ENCODE measurements around the gene SPECC1L. TPM values are rescaled to one million over a fixed set of nuclear protein-coding genes. Genes with fewer than 3 reads are reported as not detected.

The SPECC1L gene
- total RNA-seq, 1 donor from 2014 or later: 35.9 TPM

DNA sequence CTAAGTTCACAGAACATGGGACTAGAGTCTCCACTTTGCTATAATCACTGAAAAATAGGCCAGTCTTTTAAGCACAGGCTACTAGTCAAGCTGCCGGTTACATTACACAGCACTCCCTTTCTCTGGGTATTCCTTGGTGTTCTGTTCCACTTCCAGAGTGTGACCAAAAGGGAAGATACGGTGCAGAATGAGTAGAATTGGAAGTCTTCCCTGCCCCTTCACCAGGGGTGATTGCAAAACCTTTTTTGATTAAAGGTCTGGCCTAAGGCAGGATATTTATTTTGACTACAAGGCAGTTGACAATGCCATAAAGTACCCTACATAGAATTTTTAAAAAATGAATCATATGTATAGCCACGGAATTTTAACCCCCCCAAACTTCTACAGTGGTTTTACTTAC is 97.2 kb downstream of the SPECC1L start:
- Mint-ChIP-seq H3K9me3 (no peaks in the 10 kb centered on the region), H3K4me1 (ENCODE audit: low read depth) (no peaks in the 10 kb centered on the region), H3K27ac (no peak overlapping the region), H3K36me3 (ENCODE audit: low read depth) (peaks cover 63% of the 10 kb centered on the region), H3K27me3 (ENCODE audit: low read depth) (no peaks in the 10 kb centered on the region), H3K4me3 (ENCODE audit: low read depth) (no peak overlapping the region)
- intact Hi-C loops (cut with micrococcal nuclease): no loop called here
- no peak for DNase-seq (ENCODE audit: low spot score)

DNA sequence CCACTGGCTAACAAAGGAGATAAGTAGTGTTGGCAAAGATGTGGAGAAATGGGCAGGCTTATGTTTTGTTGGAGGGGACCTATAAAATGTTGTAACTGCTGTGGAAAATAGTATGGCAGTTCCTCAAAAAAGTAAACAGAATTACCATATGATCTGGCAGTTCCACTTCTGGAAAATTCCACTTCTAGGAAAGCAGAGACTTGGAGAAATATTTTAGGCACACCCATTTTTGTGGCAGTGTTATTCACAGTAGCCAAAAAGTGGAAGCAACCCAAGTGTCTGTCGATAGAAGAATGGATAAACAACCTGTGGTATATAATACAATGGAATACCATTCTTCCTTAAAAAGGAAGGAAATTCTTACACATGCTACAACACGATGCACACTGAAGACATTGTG is 99.8 kb downstream of the SPECC1L start:
- H3K36me3 Mint-ChIP-seq (ENCODE audit: low read depth): peaks cover 79% of the 10 kb centered on the region
- H3K27ac Mint-ChIP-seq: no peak overlapping the region
- no peaks in the 10 kb centered on the region for H3K4me1 Mint-ChIP-seq (ENCODE audit: low read depth)
- peaks cover 8% of the 10 kb centered on the region for H3K9me3 Mint-ChIP-seq
- no peaks in the 10 kb centered on the region for H3K27me3 Mint-ChIP-seq (ENCODE audit: low read depth)
- no peak for DNase-seq (ENCODE audit: low spot score)
- intact Hi-C loops (cut with micrococcal nuclease): no loop called here
- no peak overlapping the region for H3K4me3 Mint-ChIP-seq (ENCODE audit: low read depth)

GRCh38 chr22:24376002-24376401 is 105.4 kb downstream of the SPECC1L start:
- no peak for DNase-seq (ENCODE audit: low spot score)
- Mint-ChIP-seq H3K36me3 (ENCODE audit: low read depth) (peaks cover 81% of the 10 kb centered on the region), H3K27ac (no peak overlapping the region), H3K4me1 (ENCODE audit: low read depth) (peaks cover 30% of the 10 kb centered on the region), H3K9me3 (peaks cover 8% of the 10 kb centered on the region), H3K4me3 (ENCODE audit: low read depth) (no peak overlapping the region), H3K27me3 (ENCODE audit: low read depth) (no peaks in the 10 kb centered on the region)
- intact Hi-C loops (cut with micrococcal nuclease): no loop called here

DNA sequence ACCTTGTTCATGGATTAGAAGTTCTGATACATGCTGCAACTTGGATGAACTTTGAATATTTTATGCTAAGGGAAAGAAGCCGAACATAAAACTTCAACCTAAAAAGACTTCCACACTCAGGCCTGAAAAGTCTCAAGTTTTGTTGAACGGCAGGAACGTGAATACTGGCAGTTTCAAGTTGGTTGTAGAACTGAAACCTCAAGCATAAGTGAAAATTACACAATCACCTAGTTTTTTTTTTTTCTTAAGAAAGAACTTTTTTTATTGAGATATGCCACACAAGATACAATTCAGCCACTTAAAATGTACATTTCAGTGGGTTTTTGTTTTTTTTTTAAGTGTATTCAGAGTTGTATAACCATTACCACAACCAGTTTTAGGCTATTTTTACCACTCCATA is 106.0 kb downstream of the SPECC1L start:
- H3K36me3 Mint-ChIP-seq (ENCODE audit: low read depth): peaks cover 79% of the 10 kb centered on the region
- H3K4me3 Mint-ChIP-seq (ENCODE audit: low read depth): no peak overlapping the region
- intact Hi-C loops (cut with micrococcal nuclease): no loop called here
- no peak overlapping the region for H3K27ac Mint-ChIP-seq
- H3K27me3 Mint-ChIP-seq (ENCODE audit: low read depth): no peaks in the 10 kb centered on the region
- DNase-seq (ENCODE audit: low spot score): no peak
- H3K4me1 Mint-ChIP-seq (ENCODE audit: low read depth): peaks cover 30% of the 10 kb centered on the region
- peaks cover 8% of the 10 kb centered on the region for H3K9me3 Mint-ChIP-seq

DNA sequence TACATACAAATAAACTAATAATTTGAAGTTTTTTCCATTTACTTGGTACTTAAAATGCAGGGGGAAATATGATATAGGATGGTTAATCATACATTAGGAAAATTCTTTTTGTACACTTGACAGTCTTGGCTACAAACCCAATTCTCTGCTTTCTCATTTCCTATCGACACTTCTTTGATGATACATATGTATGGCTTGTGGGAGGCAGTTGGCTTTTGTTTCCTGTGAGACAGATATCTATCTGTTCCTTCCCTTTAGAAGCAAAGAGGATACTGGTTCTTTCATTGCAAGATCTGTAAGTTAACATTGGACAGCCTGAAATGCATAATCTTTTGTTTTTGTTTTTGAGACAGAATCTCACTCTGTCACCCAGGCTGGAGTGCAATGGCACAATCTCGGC is 108.9 kb downstream of the SPECC1L start:
- no peaks in the 10 kb centered on the region for H3K27me3 Mint-ChIP-seq (ENCODE audit: low read depth)
- H3K27ac Mint-ChIP-seq: no peak overlapping the region
- H3K4me1 Mint-ChIP-seq (ENCODE audit: low read depth): peaks cover 30% of the 10 kb centered on the region
- intact Hi-C loops (cut with micrococcal nuclease): loop anchor here (1.0 kb wide), 1 partner anchor 107 kb away; no protein-coding TSS in a partner anchor
- peaks cover 8% of the 10 kb centered on the region for H3K9me3 Mint-ChIP-seq
- DNase-seq (ENCODE audit: low spot score): no peak
- H3K36me3 Mint-ChIP-seq (ENCODE audit: low read depth): peaks cover 55% of the 10 kb centered on the region
- H3K4me3 Mint-ChIP-seq (ENCODE audit: low read depth): peak overlapping the region; percentile 0

DNA sequence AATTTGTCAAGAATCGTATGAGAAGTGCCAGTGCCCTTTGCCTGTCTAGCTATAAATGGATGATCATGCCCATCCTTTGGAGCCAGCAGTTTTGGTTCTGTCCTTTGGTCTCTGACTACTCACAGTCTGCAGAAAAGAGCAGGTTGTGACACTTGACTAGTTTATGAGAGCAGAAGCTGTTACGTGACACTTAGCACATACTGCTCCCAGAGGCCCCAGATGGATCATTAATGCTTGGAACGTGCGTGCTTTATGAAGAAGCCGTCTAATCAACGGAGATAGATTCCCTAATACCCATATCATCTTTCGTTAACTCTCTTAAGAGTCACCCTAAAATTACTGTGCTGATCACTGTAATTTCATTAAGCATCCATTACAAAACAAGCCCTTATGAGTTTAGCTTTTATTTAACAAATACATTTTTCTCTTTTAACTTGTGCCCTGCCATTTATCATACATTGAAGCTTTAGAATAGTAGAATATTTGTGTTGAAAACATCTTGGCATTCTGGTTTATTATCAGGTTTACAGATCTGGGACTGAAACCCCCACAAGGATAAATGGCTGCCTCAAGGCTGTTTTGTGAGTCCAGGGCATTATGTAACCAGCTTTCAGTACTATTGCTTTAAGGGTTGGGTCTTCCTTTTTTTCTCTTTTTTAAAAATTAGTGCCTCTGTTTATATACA is 109.7 kb downstream of the SPECC1L start:
- no peaks in the 10 kb centered on the region for H3K27me3 Mint-ChIP-seq (ENCODE audit: low read depth)
- no peak overlapping the region for H3K27ac Mint-ChIP-seq
- no peak overlapping the region for H3K4me3 Mint-ChIP-seq (ENCODE audit: low read depth)
- peaks cover 47% of the 10 kb centered on the region for H3K36me3 Mint-ChIP-seq (ENCODE audit: low read depth)
- peaks cover 30% of the 10 kb centered on the region for H3K4me1 Mint-ChIP-seq (ENCODE audit: low read depth)
- intact Hi-C loops (cut with micrococcal nuclease): no loop called here
- no peaks in the 10 kb centered on the region for H3K9me3 Mint-ChIP-seq
- DNase-seq (ENCODE audit: low spot score): no peak

DNA sequence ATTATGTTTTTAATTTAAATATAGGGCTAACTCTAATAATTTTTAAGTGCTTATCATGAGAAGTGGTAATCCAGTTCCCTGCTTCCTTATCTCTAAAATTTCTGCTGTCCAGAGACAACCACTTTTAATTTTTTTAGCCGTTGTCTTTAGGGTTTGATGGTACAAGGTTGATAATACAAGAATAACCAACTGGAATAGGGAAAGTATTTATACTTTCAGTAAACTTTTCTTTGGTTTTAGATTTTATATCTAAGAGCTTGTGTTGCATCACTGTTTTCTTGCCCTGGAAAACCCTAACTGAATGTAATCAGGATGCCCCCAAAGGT is 110.2 kb downstream of the SPECC1L start:
- Mint-ChIP-seq H3K36me3 (ENCODE audit: low read depth) (peaks cover 42% of the 10 kb centered on the region), H3K27ac (no peak overlapping the region), H3K9me3 (no peaks in the 10 kb centered on the region), H3K4me1 (ENCODE audit: low read depth) (peaks cover 30% of the 10 kb centered on the region), H3K4me3 (ENCODE audit: low read depth) (no peak overlapping the region), H3K27me3 (ENCODE audit: low read depth) (no peaks in the 10 kb centered on the region)
- intact Hi-C loops (cut with micrococcal nuclease): no loop called here
- no peak for DNase-seq (ENCODE audit: low spot score)

GRCh38 chr22:24383061-24383460 is 112.4 kb downstream of the SPECC1L start:
- H3K9me3 Mint-ChIP-seq: no peaks in the 10 kb centered on the region
- no peaks in the 10 kb centered on the region for H3K27me3 Mint-ChIP-seq (ENCODE audit: low read depth)
- no peak for DNase-seq (ENCODE audit: low spot score)
- H3K4me1 Mint-ChIP-seq (ENCODE audit: low read depth): peaks cover 16% of the 10 kb centered on the region
- H3K4me3 Mint-ChIP-seq (ENCODE audit: low read depth): no peak overlapping the region
- peaks cover 25% of the 10 kb centered on the region for H3K36me3 Mint-ChIP-seq (ENCODE audit: low read depth)
- no peak overlapping the region for H3K27ac Mint-ChIP-seq
- intact Hi-C loops (cut with micrococcal nuclease): no loop called here

- Mint-ChIP-seq H3K4me3 (ENCODE audit: low read depth) (no peak overlapping the region), H3K4me1 (ENCODE audit: low read depth) (peaks cover 12% of the 10 kb centered on the region), H3K36me3 (ENCODE audit: low read depth) (peaks cover 19% of the 10 kb centered on the region), H3K27me3 (ENCODE audit: low read depth) (no peaks in the 10 kb centered on the region), H3K27ac (no peak overlapping the region), H3K9me3 (no peaks in the 10 kb centered on the region)
- intact Hi-C loops (cut with micrococcal nuclease): no loop called here
- DNase-seq (ENCODE audit: low spot score): no peak
Measured at GRCh38 chr22:24384131-24384530, 113.5 kb downstream of the SPECC1L start.

DNA sequence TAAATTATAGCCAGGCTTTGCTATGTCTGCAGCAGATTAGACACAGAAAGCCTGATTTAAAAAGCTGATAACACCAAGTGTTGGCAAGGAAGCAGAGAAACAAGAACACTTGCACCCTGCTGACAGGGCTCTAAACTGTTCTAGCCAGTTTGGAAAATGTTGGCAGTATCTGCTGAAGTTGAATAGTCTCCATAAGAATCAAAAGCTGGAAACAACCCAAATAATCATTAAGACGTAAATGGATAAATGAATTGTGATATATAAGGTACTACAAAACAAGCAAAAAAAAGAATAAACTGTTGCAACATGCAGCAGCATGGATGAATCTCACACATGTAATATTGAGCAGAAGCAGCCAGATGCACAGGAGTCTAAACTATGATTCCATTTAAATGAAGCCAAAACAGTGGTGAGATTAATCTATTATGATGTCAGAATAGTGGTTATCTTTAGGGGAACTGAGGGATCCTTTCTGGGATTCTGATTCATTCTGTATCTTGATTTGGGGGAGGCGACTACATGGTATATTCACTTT is 116.4 kb downstream of the SPECC1L start:
- Mint-ChIP-seq H3K4me1 (ENCODE audit: low read depth) (peaks cover 12% of the 10 kb centered on the region), H3K36me3 (ENCODE audit: low read depth) (peaks cover 13% of the 10 kb centered on the region), H3K27me3 (ENCODE audit: low read depth) (no peaks in the 10 kb centered on the region), H3K27ac (no peak overlapping the region), H3K9me3 (no peaks in the 10 kb centered on the region), H3K4me3 (ENCODE audit: low read depth) (no peak overlapping the region)
- intact Hi-C loops (cut with micrococcal nuclease): no loop called here
- DNase-seq (ENCODE audit: low spot score): no peak

GRCh38 chr22:24389680-24390079 is 119.0 kb downstream of the SPECC1L start:
- intact Hi-C loops (cut with micrococcal nuclease): no loop called here
- peaks cover 21% of the 10 kb centered on the region for H3K36me3 Mint-ChIP-seq (ENCODE audit: low read depth)

GRCh38 chr22:24390156-24390555 is 119.5 kb downstream of the SPECC1L start:
- no peak for DNase-seq (ENCODE audit: low spot score)
- H3K27me3 Mint-ChIP-seq (ENCODE audit: low read depth): no peaks in the 10 kb centered on the region
- no peak overlapping the region for H3K4me3 Mint-ChIP-seq (ENCODE audit: low read depth)
- peaks cover 21% of the 10 kb centered on the region for H3K4me1 Mint-ChIP-seq (ENCODE audit: low read depth)
- no peaks in the 10 kb centered on the region for H3K9me3 Mint-ChIP-seq
- H3K36me3 Mint-ChIP-seq (ENCODE audit: low read depth): peaks cover 22% of the 10 kb centered on the region
- intact Hi-C loops (cut with micrococcal nuclease): no loop called here
- H3K27ac Mint-ChIP-seq: no peak overlapping the region

More at GRCh38 chr22:24389680-24390079, 119.0 kb downstream of the SPECC1L start:
- Mint-ChIP-seq H3K4me3 (ENCODE audit: low read depth) (no peak overlapping the region), H3K9me3 (no peaks in the 10 kb centered on the region), H3K27ac (no peak overlapping the region), H3K4me1 (ENCODE audit: low read depth) (peaks cover 21% of the 10 kb centered on the region), H3K27me3 (ENCODE audit: low read depth) (no peaks in the 10 kb centered on the region)
- no peak for DNase-seq (ENCODE audit: low spot score)

DNA sequence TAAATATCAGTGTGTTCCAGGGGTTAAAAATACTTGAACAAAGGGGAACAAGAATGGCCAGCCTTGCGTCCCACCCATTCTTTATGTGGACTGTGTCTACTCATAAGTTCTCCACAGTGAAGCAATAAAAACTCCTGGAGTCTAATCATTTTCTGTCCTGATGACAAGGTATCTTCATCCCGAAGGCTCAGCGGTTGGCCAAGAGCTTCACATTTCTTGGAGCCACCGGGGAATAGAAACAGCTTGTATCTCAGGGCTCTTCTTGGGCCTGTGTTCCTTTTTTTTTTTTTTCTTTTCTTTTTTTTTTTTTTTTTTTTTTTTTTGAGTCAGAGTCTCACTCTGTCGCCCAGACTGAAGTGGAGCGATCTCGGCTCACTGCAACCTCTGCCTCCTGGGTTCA is 119.9 kb downstream of the SPECC1L start:
- H3K36me3 Mint-ChIP-seq (ENCODE audit: low read depth): peaks cover 25% of the 10 kb centered on the region
- H3K27ac Mint-ChIP-seq: no peak overlapping the region
- intact Hi-C loops (cut with micrococcal nuclease): no loop called here

More for the DNA sequence above, 119.9 kb downstream of the SPECC1L start:
- H3K4me1 Mint-ChIP-seq (ENCODE audit: low read depth): peaks cover 21% of the 10 kb centered on the region
- no peaks in the 10 kb centered on the region for H3K27me3 Mint-ChIP-seq (ENCODE audit: low read depth)
- no peaks in the 10 kb centered on the region for H3K9me3 Mint-ChIP-seq
- DNase-seq (ENCODE audit: low spot score): no peak
- H3K4me3 Mint-ChIP-seq (ENCODE audit: low read depth): no peak overlapping the region
